ENCODE measurements around the gene GDA. TPM values are rescaled to one million over a fixed set of nuclear protein-coding genes. Genes with fewer than 3 reads are reported as not detected.

The GDA gene
- total RNA-seq, 1 donor = 0.90 TPM

DNA sequence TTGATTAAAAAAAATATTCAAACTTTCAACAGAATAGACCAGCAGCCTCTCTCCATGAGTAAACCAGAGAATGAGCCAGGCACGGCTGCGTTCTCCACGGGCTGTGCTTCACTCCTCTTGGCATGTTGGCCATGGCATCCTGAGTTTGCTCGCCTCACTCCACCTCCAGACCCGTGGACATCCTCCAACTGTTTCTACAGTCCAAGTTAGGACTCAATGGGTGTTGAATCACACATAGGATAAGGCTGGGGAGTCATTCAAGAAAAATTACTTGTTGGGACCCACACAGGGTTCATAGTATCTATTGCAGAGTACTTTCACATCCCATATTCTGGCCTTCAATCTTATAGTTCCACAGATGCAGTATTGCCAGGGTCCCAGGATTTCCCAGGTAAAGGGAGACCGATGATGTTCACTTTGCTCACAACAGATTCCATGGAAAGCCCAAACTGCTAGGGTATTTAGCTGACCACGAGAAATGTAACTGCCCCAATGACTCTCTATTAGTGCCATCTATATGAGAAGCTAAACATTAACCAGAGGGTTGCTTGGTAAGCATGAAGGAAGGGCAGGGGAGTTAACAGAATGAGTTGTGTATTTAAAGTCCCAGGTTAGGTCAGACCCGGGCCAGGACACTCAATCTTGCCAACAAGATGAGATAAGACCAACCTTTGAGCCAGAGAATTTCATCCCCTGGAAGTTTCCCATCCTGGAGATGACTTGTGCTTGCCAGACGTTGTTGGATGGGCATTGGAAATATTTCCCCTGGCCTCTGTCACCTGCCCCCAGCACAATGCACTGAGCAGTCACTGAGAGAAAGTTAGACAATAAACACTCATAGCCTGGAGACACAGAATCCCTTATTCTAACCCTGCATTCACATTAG is 19.7 kb upstream of the GDA start:
- peak; percentile 7 for DNase-seq (ENCODE audit: low read depth)
- no peak overlapping the region for H3K4me3 ChIP-seq (ENCODE audit: low read depth, low read length)
- TF ChIP-seq, protein P1, sequence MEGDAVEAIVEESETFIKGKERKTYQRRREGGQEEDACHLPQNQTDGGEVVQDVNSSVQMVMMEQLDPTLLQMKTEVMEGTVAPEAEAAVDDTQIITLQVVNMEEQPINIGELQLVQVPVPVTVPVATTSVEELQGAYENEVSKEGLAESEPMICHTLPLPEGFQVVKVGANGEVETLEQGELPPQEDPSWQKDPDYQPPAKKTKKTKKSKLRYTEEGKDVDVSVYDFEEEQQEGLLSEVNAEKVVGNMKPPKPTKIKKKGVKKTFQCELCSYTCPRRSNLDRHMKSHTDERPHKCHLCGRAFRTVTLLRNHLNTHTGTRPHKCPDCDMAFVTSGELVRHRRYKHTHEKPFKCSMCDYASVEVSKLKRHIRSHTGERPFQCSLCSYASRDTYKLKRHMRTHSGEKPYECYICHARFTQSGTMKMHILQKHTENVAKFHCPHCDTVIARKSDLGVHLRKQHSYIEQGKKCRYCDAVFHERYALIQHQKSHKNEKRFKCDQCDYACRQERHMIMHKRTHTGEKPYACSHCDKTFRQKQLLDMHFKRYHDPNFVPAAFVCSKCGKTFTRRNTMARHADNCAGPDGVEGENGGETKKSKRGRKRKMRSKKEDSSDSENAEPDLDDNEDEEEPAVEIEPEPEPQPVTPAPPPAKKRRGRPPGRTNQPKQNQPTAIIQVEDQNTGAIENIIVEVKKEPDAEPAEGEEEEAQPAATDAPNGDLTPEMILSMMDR (IDR thresholded peaks at IDR 0.05; ENCODE audit: insufficient read depth, low read length) = no peak

- TF ChIP-seq, protein P1 (IDR thresholded peaks at IDR 0.05; ENCODE audit: insufficient read depth, low read length) = no peak
- H3K4me3 ChIP-seq (ENCODE audit: low read depth, low read length) = no peak overlapping the region
- no peak for DNase-seq (ENCODE audit: low read depth)
Measured at GRCh38 chr9:72130321-72130720, 18.9 kb upstream of the GDA start.

- H3K4me3 ChIP-seq (ENCODE audit: low read depth, low read length) = no peak overlapping the region
- TF ChIP-seq, protein P1 (IDR thresholded peaks at IDR 0.05; ENCODE audit: insufficient read depth, low read length) = no peak
Measured at GRCh38 chr9:72131206-72131605, 18.0 kb upstream of the GDA start.

DNA sequence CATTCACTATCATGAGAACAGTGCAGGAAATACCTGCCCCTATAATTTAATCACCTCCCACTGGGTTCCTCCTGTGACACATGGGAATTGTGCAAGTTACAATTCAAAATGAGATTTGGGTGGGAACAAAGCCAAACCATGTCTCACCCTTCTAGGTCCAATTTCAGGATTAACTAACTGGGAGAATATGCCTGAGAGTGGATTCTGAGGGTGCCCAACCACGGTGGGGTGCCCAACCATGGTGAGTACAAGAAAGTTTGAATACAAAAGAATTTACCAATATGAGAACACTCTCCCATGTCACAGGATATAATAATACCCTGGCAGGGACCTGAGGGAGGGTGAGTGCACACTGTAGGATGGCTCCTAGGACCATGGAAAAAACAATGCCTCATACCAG is 17.2 kb upstream of the GDA start:
- H3K4me3 ChIP-seq (ENCODE audit: low read depth, low read length) = no peak overlapping the region
- no peak for DNase-seq (ENCODE audit: low read depth)
- TF ChIP-seq, protein P1 (IDR thresholded peaks at IDR 0.05; ENCODE audit: insufficient read depth, low read length) = no peak

More at GRCh38 chr9:72131206-72131605, 18.0 kb upstream of the GDA start:
- no peak for DNase-seq (ENCODE audit: low read depth)

GRCh38 chr9:72133365-72134035 is 15.7 kb upstream of the GDA start:
- DNase-seq (ENCODE audit: low read depth) = no peak
- H3K4me3 ChIP-seq (ENCODE audit: low read depth, low read length) = no peak overlapping the region
- TF ChIP-seq, protein P1 (IDR thresholded peaks at IDR 0.05; ENCODE audit: insufficient read depth, low read length) = no peak

- no peak overlapping the region for H3K4me3 ChIP-seq (ENCODE audit: low read depth, low read length)
- DNase-seq (ENCODE audit: low read depth) = no peak
- TF ChIP-seq, protein P1 (IDR thresholded peaks at IDR 0.05; ENCODE audit: insufficient read depth, low read length) = no peak
Measured at GRCh38 chr9:72134801-72135200, 14.4 kb upstream of the GDA start.

All from fibroblast of the aortic adventitia (primary cell).